Renal cortical epithelial cell (primary cell): ENCODE measurements around the gene FA2H. TPM values are rescaled to one million over a fixed set of nuclear protein-coding genes. Genes with fewer than 3 reads are reported as not detected.

ENCODE experiments used
- DNase-seq: peaks from one replicate; pipeline ENCODE4 v3.0.0-alpha.2; 2011; ENCODE audit warnings: low read depth
- total RNA-seq: library from RNA; depleted of rRNA; stranded (reverse); fragments of >200 nt; gene quantifications from 2 replicates; pipeline ENCODE4 v1.2.3, GENCODE V29; 2014

FA2H gene
- total RNA-seq, 1 donor from 2014 or later = 0.20 TPM

DNA sequence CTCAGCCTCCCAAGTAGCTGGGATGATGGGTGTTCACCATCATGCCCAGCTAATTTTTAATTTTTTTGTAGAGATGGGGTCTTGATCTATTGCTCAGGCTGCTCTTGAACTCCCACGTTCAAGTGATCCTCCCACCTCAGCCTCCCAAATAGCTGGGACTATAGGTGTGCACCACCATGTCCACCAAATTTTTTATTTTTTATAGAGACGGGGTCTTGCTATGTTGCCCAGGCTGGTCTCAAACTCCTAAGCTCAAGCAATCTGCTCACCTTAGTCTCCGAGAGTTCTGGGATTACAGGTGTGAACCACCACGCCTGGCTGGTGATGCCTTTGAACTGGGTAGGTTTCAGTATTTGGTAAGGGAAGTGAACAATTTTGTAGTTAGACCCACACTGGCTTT is 30.1 kb downstream of the FA2H start:
- DNase-seq = no peak

DNA sequence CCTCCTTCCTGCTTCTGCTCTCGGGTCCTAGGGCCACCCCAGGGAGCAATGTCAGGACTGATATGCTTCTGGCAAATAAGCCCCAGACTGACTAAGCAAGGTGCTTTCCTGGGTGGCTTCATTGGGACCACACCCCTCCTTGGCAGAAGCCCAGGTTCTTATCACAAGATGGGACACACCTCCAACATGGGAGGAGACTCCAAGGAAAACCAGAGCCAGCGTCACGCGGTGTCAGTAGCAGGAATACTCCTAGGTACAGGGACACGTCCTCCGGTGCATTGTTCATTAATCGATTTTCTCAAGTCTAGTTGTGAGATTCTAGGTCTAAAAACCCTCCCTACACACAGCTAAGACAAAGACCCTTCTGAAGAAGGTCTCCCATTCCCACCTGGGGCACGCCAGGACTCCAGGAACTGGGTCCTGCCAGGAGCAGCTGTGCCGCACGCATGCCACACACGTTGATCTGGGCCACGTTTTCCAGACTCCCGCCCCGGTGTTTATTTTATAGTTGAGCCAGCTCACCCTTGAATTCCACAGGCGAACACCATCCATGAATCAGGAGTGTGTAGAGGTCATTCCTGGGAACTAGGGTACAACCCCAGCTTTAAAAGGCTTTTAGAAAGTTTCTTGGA is 30.8 kb downstream of the FA2H start:
- DNase-seq = peak; percentile 96

DNA sequence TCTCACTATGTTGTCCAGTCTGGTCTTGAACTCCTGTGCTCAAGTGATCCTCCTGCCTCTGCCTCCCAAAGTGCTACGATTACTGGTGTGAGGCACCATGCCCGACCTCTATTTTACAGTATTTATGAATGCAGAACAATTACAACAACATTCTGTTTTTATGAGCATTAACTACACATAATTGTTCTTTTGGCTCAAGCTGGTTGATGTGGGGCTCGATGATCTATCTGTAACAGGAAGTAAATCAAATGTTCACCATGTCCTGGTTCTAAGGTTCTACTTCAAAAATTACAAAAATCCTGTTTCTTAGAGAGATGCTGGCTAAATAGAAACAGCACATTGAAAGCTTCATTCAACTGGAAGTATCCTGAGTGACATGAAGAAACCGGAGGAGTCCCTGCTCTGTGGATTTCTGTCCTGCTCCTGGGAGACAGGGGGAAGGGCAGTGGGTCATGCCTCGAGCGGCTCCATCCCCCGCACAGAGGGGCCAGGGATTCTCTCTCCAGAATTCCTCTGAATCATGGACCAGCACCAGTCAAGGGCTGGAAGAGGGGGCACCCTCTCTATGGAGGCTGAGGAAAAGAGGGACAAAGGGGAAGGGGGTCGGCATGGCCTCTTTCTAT is 31.5 kb downstream of the FA2H start:
- no peak for DNase-seq

DNA sequence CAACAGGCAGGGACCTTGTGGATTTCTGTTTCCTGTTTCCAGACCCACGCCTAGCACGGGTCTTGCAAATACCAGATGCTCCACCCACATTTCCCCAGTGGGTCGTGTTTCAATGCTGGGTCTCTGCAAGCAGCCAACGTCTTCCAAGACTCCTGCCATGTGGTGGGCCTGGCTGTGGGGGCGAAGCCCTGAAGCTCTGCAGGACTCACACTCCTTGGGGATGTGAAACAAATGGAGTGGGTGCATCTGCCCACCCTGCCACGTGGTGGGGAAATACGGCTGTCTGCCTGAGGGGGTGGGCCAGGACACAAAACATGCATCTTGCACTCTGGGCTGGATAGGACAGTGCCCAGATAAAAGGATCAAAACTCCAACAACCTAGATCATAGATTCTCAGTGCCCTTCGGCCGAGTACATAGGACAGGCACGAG is 32.6 kb downstream of the FA2H start:
- DNase-seq = no peak

DNA sequence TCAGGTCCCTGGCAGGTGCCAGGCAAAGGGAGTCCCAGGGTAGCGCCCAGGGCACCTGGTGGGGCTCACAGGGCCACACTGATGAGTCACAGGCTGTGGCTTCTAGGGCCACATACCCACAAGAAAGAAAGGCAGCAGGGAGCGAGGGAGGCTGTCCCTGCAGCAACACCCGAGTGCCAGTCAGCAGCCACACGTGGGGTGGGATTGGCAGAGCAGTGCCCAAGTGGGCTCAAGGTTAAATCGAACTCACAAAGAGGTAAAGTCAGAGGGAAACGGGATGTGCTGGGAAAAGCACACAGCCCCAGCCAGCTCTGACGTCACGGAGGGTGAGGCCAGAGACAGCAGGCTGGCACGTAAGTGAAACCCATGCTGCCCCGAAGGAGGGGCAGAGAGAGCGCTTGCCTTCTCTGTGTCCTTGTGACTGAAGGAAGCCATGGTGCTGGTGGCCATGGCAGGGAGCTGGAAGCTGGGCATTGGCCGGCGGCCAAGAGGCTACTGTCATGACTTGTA is 33.8 kb downstream of the FA2H start:
- DNase-seq = peak; percentile 47

DNA sequence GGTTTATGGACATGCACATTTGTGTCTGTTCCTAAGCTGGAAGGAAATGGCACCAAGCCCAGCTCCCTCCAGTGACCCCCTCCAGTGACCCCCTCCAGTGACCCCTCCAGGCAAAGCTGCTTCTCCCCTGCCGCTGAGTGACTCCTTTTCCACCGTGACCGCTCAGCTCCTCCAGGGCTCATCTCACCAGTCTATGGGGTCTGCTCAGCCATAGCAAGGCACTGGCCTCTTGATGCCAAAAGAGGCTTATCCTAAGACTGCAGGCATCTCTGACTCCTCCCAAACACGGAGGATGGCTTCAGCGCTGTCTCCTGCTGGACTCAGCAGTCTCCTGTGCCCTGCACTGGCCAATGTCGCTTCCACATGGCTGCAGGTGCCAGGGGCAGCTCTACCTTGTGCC is 35.3 kb downstream of the FA2H start:
- no peak for DNase-seq

DNA sequence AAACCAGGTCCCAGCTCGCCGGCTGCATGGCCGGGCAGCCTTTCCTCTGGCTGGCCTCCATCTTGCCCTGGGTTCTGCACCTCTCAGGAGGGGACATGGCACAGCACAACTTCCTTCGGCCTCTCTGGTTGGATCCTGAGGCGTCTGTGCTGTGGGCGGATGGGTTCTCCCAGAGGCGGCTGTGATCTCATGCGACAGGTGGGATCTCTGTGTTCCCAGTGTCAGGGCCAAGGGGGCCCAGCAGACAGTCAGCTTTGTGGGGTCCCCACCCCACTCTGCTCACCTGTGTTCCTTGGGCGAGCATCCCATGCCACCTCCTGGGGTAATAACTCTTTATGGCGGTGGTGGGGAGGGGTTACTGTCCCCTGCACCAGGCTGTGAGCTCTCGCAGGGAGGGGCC is 35.8 kb downstream of the FA2H start:
- no peak for DNase-seq

DNA sequence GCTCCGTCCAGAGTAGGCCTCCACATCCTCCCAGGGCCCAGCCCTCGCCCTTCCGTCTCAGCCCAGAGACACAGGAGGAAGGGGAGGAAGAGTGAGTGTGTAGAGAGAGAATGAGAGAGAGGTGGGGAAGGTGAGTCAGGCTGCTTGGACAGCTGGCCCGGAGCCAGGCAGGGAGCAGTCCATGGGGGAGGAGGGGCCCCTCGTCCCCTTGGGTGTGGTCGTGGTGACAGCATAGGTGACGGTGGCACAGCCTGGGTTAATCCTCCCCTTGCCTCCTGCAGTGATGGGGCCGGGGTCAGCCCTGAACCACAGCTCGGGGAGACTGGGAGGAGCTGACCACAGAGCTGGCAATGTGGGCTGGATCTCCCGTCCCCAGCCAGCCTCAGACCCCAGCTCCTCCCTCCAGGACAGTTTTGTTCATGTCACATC is 36.5 kb downstream of the FA2H start:
- DNase-seq = peak; percentile 39

DNA sequence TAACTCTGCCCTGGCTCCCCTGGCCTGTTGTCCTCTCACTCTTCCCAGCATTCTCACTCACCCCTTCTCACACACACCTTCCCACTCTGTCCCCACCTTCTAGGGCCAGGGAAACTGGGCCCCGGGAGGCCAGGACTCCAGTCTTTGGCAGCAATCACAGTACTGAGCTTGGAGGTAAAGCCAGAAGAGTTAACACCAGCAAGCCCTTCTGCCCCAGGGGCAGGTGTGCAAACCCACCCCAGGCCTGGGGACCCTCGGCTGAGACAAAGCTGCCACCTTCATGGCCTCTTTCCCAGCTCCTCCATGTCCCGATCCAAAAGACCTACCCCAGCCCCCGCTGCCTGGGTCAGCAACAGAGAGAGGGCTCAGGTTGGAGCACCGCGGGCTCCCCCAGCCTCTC is 37.1 kb downstream of the FA2H start:
- DNase-seq = no peak

DNA sequence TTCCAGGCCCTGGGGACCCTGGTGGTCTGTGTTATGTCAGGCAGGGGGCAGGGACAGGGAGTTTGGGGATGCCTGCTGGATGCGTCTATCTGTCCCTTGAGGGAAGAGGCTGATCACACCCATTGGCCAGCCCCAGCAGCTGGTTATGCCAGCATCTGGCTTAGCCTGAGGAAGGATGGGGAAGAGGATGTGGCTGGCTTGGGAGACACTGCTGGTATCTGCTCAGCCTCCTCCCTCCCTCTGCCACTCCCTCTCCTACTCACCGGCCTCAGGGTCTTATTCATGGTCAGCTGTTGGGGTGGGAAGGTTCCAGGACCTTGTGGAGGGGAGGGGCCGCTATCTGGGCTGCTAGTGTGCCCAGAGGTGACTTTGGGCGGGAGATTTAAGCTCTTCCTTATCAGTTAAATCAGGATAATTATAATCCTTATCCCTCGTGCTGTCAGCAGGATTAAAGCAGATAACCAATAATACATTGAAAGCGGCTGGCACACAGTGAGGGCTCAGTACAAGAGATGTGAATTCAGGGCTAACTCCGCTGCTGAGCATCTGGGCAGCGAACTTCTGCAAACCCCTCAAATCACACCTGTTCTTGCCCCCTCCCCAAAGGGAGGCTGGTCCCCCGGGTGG is 38.0 kb downstream of the FA2H start:
- no peak for DNase-seq

DNA sequence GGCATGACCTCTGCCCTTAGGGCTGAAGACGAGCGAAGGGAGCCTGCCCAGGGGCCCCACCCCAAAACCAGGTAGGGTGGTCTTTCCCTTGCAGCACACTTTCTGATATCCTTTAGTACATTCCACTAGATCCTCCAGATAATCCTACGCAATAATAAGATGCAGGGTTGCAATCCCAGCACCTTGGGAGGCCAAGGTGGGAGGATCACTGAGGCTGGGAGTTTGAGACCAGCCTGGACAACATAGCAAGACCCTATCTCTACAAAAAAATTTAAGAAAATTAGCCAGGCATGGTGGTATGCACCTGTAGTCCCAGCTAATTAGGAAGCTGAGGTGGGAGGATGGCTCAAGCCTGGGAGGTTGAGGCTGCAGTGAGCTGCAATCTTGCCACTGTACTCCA is 39.1 kb downstream of the FA2H start:
- no peak for DNase-seq

DNA sequence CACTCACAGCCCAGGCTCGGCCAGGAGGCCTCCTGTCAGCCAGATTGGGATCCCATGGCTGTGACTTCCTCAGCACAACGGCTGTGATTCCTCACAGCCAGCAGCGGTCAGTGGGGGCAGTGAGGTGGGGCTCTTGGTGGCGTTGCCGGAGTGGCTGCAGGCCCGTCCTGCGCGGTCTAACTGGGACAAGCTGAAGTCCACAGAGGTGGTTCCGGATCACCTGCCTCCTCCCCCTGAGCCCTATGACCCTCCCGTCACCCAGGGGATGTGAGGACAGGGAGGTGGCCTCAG is 39.5 kb downstream of the FA2H start:
- DNase-seq = no peak

DNA sequence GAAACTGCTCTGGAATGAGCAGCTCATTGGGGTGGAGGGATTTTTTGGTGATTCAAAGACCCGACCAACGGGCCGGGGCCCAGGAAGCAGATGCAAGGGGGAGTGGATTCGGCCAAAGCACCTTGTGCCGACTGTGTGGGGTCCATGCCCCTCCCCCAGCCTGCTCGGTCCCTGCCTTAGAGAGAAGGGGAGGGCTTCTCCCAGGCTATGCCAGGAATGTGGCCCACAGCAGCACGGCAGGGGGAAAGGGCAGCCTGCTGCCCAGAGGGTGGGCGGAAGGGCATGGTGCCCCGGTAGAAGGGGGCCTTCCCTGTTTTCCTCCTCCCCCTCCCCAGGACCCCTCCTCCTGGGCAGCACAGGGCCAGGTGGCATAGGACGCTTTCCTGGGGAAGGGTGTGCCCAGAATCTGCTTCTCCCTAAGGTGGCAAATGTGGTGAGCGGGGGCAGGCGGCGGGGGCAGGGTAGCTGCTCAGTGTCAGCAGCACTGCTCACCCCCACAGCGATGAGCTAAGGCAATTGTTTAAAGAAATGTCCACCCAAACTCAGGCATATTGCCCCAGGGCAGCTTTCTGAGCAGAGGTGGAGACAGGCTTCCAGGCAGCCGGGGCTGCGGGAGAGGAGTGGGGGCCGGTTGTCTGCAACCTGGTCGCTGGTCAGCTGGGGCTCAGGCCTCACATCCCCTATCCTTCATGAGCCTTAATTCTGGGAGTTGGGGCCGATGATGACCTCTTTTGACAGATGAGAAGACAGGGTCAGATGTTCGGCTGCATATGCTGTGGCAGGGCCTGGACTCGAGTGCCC is 40.1 kb downstream of the FA2H start:
- no peak for DNase-seq

DNA sequence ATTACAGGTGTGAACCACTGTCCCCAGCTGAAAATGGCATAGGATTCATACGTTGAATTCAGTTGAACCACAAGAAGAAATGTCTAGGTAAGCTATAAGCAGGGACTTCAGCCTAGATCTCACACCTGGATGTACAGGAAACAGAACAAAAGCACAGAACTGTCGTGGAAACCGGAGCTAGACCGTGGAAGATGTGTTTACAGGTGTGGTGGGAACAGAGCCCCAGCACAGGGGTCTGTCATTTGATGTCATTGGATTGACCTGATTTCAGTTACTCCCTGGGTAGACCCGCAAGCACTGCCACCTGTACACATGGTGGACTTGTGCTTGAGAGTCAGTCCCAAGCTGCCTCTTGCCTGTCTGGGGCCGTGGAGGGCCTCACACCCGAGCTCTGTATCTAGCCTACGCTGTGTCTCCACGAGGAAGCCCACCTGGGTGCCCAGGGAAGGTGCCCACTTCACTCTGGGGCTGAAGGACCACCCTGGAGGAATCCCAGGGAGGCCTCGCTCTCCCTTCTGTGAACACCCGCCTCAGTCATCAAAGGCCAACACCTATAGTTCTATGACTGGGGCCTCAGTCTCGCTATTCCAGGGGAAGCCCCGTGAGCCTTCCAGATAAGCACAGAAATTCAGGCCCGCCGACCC is 41.8 kb downstream of the FA2H start:
- DNase-seq = no peak

DNA sequence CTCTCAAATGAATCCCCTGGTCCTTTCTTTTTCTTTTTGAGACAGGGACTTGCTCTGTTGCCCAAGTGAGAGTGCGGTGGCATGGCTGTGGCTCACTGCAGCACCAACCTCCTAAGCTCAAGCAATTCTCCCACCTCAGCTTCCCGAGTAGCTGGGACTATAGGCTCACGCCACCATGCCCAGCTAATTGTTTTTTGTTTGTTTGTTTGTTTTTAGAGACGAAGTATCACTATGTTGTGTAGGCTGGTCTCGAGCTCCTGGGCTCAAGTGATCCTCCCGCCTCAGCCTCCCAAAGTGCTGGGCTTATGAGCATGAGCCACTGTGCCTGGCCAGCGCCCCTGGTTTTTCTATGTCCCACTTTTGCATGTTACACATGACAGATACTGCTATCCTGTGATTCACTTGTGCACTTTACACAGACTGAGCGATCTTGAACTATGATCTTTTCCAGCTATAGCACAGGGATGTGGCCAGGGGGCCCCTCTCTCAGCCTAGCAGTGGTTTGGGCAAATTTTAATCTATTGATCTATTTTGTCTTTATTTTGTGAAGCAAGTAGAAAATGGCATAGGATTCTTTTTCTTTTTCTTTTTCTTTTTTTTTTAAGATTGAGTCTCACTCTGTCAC is 42.7 kb downstream of the FA2H start:
- DNase-seq = no peak

DNA sequence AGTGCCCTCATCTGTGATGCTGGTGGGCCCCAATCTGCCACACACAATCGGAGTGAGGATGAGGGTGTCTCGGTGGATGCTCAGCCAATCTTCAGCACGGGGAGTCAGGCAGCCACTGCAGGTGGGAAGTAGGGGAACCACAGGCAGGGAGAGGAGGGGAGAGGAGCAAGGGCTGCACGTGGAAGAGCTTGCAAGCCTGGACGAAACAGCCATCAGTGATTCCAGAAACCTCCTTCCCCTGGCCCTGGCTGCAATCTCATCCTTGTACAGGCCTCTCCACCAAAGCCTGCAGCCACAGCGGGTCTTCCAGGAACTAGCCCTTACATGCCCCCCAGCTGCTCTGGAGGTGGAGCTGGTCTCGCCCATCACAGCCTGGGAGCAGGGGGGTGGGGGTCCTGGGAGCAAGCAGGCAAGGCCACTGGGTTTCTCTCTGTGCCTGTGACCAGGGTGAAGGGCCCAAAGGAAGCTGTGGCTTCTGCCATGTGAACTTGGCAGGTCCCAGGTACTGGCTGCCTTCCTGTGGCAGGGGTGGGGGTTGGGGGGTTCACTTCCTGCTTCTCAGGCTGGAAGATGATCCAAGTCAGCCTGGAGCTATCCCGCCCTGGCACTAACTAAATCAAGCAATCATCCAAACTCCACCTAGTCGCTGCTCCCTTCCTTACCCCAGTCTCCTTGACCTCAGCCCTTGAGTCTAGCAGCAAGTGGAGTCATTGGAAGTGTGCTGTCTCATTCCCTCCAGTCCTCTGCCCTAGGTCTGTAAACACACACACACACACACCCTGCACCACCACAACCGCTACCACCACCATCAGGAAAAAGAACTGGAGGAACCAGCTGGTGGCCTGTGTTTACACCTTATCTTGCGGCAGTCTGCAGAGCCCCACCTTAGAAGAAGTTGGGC is 44.6 kb downstream of the FA2H start:
- DNase-seq = no peak

DNA sequence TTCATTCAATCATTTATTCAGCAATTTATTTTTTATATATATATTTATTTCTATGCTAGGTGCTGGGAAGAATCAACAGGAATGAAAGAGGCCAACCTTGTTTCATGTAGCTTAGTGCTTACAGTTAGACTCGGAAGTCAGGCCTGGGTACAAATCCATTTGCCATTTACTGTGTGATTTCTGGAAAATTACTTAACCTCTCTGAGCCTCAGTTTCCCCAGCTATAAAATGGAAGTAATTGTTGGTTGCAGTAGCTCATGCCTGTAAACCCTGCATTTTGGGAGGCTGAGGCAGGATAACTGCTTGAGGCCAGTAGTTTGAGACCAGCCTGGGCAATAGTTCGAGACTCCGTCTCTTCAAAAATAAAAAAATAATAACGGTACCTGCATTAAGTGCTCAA is 46.7 kb downstream of the FA2H start:
- no peak for DNase-seq

DNA sequence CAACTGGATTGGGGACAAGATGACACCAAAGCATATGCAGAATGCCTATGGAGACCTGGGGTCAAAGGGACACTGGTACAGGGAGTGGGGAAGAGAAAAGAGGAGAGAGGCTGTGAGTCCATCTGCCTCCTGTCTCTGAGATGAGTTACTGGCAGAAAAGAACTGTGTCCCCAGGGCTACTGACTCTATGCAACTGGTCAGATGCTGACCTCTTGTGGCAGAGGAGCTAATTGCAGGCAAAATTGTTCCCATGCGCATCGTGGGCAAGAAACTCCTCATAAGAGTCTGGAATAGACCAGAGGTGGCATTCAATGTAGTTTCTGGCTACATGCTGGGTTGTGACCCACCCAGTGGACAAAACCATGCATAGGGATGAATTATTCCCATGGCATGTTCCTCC is 47.9 kb downstream of the FA2H start:
- no peak for DNase-seq

DNA sequence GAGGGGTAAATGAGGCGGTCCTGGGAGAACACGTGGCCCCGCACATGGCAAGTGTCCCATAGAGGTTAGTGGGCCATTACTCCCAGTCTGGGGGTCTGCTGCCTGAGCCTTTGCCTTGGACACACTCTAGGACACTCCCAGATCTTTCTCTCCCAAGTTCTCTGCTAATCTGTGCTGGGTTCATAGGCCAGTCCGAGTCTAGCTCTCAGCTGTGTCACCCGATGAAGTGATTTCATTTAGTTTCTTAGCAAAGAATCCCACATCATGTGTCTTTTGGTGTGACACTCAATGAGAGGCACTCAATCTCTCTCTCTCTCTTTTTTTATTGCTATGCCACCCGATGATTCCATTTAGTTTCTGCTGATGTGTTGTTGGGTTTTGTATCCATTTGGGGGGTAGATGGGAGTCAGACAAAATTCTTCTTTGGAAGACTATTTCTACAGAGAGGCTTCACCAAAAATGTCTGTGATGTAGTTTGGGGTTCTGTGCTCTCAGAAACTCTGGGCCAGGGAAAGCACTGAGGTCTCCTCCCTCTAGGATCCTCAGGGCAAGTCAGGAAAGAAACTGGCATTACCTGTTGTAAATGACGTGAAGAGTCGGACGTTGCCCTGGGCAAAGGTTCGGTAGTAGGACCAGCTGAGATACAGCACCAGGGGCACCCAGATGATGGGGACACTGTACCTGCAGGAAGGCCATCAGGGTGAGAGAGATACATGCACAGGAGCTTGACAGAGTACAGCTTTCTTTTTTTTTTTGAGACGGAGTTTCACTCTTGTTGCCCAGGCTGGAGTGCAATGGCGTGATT is 48.8 kb downstream of the FA2H start:
- DNase-seq = no peak
